GM21381 (cell line): ENCODE results near the gene JAG2.

Experiments
- ATAC-seq: cut with Tn5 transposase; IDR thresholded peaks from one replicate; pipeline ENCODE4 v1.9.1; 2021; ENCODE audit warnings: mild to moderate bottlenecking, moderate library complexity; ENCODE audit not compliant: unreplicated experiment

Gene JAG2

GRCh38 chr14:105204206-105204930 is 35.8 kb upstream of the JAG2 start:
- ATAC-seq, result no peak

GRCh38 chr14:105203701-105204100 is 35.1 kb upstream of the JAG2 start:
- ATAC-seq, result no peak

GRCh38 chr14:105203057-105203531 is 34.5 kb upstream of the JAG2 start:
- no peak for ATAC-seq

GRCh38 chr14:105201925-105202513 is 33.4 kb upstream of the JAG2 start:
- ATAC-seq, result no peak

- ATAC-seq, result no peak
These were observed 32.8 kb upstream of the JAG2 start for GRCh38 chr14:105201156-105201924.

- no peak for ATAC-seq
These were observed 32.1 kb upstream of the JAG2 start for GRCh38 chr14:105200641-105201040.

- no peak for ATAC-seq
These were observed 31.5 kb upstream of the JAG2 start for GRCh38 chr14:105200074-105200473.

GRCh38 chr14:105199093-105199492 is 30.5 kb upstream of the JAG2 start:
- ATAC-seq, result no peak

GRCh38 chr14:105198588-105198987 is 30.0 kb upstream of the JAG2 start:
- ATAC-seq, result no peak

- ATAC-seq, result no peak
These were observed 28.6 kb upstream of the JAG2 start for GRCh38 chr14:105197211-105197641.

- no peak for ATAC-seq
These were observed 27.8 kb upstream of the JAG2 start for GRCh38 chr14:105196265-105196960.

GRCh38 chr14:105195522-105196264 is 27.1 kb upstream of the JAG2 start:
- ATAC-seq, result no peak

- no peak for ATAC-seq
These were observed 26.5 kb upstream of the JAG2 start for GRCh38 chr14:105195051-105195450.

- no peak for ATAC-seq
These were observed 25.6 kb upstream of the JAG2 start for GRCh38 chr14:105193916-105194782.

- ATAC-seq, result no peak
These were observed 24.5 kb upstream of the JAG2 start for GRCh38 chr14:105192866-105193731.

GRCh38 chr14:105187935-105188524 is 19.5 kb upstream of the JAG2 start:
- no peak for ATAC-seq

- ATAC-seq, result no peak
These were observed 18.5 kb upstream of the JAG2 start for GRCh38 chr14:105187116-105187515.

GRCh38 chr14:105185973-105186372 is 17.4 kb upstream of the JAG2 start:
- no peak for ATAC-seq
